LNCAP (cell line): Measurements from ENCODE around the gene TCN2.

ENCODE experiments used
- CTCF ChIP-seq: fragments of 450-650 bp; IDR thresholded peaks from 2 replicates; pipeline ENCODE4 v1.5.1; 2017; ENCODE audit warnings: mild to moderate bottlenecking

TCN2 gene

DNA sequence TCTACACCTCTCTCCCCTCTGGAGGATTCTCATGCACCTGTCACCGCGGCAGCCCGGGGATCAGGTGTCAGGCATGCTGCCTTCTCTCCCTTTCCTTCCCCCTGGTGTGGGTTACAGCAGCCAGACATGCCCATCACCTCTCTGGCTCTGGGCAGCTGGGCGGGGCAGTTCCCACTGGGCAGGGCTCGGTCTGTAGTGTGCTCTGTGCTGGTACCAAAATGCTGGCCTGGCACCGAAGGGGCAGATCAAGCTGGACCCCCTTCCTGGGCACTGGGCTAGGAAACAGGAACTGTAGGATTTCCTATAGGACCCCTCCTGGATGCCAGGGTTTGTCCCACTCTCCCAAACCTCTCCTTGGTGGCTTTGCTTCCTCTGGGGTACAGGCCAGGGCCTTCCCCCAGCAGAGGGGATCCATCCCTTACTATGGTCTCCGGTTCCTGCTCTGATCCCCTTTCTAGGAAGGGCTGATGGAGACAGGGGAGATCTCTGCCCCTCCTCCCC is 33.3 kb upstream of the TCN2 start:
- no peak for TF ChIP-seq CTCF

DNA sequence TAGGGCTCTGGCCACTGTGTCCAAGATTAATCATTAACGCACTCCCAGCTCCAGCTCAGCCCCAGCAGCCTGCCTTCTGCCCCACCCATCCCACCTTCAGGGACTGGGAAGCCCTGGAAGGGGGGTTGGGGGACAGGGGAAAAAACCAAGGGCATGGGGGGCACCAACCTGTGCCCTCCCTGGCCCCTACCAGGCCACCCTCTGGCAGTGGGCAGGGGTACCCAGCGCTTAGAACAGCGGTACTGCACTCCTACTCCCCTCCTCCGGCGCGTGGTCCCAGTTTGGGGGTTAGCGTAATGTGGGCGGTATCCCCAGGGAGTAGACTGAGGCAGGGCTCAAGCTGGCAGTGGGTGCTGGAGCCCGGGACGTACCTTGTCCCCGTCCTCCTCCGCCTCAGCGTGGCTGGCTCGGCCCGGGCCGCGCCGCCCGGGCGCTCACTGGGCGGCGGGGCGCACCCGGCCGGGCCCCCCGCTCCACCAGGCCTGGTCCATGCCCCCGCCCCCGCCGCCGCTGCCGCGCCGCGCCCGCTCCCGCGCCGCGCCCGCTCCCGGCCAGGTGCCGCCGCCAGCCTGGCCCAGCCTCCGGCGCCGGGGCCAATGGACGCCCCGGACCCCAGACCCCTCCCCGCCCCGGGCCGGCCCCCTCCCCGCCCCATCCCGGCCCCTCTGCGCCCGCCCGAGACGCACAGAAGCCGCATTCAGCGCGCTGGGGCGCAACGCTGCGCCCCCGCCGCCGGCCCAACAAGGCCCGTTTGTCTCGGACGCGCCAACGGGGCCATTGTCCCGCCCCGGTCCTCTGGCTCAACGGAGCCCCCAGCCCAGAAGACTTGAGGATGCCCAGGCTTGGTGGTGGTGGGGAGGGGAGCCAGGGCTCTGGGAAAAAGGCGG is 32.6 kb upstream of the TCN2 start, which contains the start of gene GAL3ST1:
Gene GAL3ST1, minus strand, starts transcription at position 571 of the 887 bp plus-strand sequence. CDS start 17,273 bp downstream, outside the sequence.
- no peak for TF ChIP-seq CTCF

DNA sequence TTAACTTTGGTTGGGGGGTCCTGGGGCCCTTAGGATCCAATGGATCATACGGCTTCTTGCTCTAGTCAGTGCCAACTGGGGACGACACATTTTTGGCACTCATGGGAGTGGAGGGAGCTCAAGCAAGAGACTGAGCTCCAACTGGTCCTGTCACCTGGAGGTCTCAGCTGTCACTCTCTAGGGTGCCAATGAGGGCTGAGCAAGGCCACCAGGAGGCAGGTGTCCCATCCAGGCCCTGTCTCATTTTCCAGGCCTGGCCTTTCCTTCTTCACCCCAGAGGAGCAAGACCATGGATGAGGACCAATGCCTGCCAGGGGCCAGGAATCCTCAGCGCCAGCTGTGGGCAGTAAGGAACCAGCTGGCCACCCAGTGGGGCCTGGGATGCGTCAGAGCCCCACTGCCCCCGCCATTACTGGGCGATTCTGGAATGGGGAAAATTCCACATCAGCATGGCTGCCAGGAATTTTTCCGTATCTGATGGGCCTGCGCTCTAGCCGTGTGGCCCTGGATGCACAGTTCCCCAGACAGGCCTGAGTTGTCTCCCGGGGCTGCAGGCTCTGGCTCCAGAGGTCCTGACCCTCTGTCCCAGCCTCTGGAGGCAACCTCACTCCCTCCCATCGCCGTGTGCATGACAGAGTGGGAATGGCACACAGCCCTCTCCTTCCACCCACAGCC is 31.8 kb upstream of the TCN2 start:
- no peak for TF ChIP-seq CTCF

DNA sequence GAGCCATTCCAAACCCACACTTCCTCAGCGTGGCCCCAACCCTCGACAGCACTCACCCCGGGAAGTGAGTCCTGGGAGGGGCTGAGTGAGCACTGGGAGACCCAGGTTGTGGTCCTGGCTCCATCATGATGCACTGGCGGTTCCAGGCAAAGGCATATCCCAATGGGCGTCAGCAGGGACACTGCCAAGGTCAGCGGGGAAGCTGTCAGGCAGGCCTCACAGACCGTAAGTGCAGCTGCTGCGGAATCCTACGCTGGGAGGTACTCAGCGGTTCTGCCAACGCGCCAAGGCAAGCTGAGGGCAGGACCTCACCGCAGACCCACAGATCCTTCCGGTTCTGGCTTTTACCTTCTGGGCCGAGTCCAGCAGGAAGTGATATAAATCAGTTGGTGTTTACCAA is 31.1 kb upstream of the TCN2 start:
- TF ChIP-seq CTCF = no peak

- TF ChIP-seq CTCF = no peak
These were observed 28.5 kb upstream of the TCN2 start for GRCh38 chr22:30578481-30578880.

DNA sequence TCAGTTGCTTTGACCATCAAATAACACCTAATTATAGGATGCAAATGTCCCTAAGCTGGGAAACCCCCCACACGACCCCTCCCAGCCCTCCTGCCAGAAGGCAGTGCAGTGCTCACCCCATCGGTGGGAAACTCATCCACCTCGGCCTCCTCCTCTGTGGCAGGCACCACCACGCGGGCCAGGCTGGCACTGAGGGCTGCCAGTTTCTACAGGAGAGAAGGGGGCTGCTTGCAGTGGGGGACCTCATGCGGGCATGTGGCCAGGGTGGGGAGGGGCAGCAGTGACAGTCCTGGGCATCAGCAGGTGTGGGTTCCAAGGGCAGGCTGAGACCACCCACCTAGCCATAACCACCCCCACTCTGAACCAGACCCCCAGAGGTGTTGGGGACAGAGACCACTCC is 26.1 kb upstream of the TCN2 start:
- TF ChIP-seq CTCF = no peak

DNA sequence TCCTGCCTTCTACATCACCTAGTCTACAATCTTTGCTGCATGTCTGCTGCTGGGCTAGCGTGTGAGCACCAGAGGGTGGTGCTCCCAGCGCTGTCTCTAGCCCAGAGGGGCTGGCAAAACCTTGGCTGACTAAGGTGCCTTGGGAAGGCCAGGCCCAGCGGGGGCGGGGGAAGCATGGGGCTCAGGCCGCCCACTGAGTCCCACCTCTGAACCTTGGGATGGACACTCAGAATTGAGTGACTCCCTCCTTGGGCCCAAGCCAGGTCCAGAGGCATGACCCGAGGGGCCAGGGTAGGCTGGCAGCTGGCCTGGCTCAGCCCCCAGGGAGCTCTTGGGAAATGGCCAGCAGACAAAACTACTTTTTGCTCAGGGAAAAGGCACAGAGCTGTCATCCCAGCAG is 24.9 kb upstream of the TCN2 start:
- no peak for TF ChIP-seq CTCF
